GM18508 (cell line): ENCODE data around the gene SLC39A7.

Experiments
- ATAC-seq: cut with Tn5 transposase; IDR thresholded peaks from one replicate; pipeline ENCODE4 v1.9.1; 2021; ENCODE audit warnings: moderate number of reproducible peaks; ENCODE audit not compliant: insufficient read depth, unreplicated experiment

SLC39A7 gene

GRCh38 chr6:33169291-33170175 is 31.1 kb upstream of the SLC39A7 start:
- no peak for ATAC-seq

DNA sequence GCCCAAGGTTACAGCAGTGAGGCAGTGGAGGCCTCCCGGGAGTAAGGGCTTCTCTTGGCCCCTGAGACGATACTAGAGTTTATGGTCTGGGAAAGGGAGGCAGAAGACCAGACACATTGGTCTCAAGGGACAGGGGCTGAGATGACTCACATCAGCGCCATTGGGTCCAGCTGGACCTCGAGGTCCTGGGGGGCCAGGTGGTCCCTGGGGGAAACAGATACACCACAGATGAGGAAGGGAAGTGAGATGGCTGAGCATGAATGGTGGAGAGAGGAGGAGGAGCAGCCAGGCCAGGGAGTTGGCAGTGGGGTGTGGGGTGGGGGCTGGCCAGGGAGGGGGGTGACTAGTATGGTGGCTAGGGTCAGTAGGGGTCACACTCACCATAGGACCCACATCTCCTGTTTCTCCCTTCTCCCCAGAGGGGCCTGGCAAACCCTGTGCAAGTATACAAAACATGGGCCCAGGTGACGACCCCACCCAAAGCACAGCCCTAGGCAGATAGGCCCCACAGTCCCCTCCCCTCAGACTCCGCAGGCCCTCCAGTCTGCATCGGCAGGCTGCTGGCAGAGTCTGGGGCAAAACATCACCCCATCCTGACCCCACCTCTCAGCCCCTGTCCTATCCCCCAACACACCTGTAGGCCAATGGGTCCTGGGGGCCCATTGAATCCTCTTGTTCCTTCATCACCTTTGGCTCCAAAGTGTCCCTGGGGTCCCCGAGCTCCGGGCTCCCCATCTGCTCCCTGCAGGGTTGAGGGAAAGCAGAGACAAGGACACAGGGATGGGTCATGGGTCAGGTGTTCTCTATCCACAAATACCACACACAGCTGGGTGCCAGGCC is 30.3 kb upstream of the SLC39A7 start:
- ATAC-seq = no peak

GRCh38 chr6:33171016-33171879 is 29.4 kb upstream of the SLC39A7 start:
- no peak for ATAC-seq

GRCh38 chr6:33171880-33172687 is 28.6 kb upstream of the SLC39A7 start:
- no peak for ATAC-seq

DNA sequence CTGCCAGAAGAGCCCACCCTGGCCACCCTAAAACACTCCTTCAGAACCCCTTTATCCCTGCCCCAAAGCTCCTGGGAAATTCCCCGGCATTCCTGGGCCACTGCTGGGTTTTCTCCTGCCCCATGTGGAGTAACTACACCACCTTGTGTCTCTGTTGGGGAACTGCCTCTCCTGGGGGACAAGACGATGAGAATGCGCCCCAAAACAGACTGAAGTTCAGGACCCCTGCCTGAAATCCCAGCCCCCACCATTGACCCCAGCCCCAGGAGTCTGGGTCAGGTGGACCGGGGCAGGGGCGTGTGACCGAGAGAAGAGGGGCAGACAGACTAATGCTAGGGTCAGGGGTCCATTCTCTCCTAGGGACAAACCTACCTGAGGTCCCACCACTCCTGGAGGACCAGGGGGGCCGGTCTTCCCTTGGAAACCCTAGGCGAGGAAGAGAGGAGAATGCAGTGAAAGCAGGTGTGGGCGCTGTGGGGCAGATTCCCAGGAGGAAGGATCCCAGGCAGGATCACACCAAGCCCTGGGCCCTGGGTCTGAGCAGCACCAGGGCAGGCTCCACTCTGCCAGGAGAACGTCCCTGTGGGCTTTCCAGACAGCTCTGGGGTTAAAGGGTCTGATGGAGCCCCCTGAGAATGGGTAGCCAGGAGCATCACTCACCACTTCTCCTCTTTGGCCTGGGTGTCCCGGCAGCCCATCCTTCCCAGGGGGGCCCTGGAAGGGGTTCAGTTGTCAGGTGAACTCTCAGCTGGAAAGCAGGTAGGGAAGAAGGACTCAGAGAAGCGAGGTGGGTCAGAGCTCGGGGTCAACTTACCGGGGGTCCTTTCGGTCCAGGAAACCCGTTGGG is 27.8 kb upstream of the SLC39A7 start:
- ATAC-seq = no peak

GRCh38 chr6:33173535-33174180 is 27.0 kb upstream of the SLC39A7 start:
- no peak for ATAC-seq

- no peak for ATAC-seq
Measured at GRCh38 chr6:33174784-33175183, 25.9 kb upstream of the SLC39A7 start.

- ATAC-seq = no peak
Measured at GRCh38 chr6:33175436-33176069, 25.1 kb upstream of the SLC39A7 start.

DNA sequence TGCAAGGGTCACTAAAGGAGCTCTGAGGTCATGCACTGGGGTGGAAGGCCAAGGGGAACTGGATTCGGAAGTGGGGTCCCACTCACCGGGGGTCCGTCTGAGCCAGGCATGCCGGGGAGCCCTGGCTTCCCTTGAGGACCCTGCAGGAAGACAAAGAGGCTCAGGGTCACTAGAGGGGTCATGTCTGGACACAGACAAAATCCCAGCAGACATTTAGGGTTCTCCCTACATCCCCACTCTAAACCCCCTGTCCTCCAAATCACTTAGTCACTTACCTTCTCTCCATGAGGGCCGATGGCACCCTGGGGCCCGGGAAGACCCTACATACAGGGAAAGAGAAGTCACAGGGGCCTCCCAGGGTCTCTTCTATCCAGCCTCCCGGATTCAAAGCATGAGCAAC is 23.8 kb upstream of the SLC39A7 start:
- no peak for ATAC-seq

GRCh38 chr6:33177552-33178446 is 22.9 kb upstream of the SLC39A7 start:
- ATAC-seq = no peak

DNA sequence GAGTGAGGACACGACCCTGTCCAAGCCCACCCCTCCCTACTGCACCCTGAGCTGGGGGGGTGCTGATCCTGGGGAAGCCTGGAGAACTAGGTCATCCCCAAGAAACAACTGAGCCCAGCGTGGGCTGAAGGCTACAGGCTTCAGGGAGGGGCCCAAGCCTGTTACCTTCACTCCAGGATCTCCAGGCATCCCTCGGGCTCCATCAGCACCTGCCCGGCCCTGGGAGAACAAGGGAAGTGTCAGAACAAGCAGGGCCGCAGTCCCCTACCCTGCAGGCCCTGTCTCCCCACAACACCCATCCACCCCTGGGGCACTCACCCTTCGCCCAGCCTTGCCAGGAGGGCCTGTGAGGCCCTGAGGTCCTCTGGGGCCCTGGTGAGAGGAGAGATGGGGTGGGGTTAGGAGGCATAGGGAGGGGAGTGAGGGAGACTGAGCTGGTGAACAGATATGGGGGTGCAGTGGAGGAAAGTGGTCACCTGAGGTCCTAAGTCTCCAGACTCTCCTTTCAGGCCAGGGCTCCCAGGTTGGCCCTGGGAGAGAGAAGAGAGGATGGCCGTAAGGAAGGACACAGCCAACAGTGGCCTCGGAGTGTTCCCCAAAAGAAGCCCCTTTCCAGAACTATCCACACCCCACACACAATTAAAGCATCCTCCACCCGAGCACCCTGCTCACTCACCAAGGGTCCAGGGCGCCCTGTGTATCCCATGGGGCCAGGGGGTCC is 21.8 kb upstream of the SLC39A7 start:
- ATAC-seq = no peak

DNA sequence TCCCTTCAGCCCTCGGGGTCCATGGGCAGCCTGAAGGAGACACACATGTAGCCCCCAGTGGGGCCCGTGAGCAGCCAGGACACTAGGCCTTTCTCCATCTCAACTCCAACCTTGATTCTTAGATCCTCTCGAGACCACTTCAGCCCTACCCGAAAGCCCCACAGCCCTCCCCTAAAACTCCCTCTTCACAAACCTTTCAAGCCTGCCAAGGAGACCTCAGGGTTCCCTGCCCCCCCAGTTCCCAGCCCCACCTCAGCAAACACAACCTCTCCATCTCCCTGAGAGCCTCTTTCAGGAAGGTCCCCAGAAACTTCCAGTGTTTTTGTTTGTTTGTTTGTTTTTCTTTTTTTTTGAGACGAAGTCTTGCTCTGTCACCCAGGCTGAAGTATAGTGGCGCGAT is 19.5 kb upstream of the SLC39A7 start:
- ATAC-seq = no peak

- ATAC-seq = no peak
Measured at GRCh38 chr6:33183071-33183683, 17.5 kb upstream of the SLC39A7 start.

DNA sequence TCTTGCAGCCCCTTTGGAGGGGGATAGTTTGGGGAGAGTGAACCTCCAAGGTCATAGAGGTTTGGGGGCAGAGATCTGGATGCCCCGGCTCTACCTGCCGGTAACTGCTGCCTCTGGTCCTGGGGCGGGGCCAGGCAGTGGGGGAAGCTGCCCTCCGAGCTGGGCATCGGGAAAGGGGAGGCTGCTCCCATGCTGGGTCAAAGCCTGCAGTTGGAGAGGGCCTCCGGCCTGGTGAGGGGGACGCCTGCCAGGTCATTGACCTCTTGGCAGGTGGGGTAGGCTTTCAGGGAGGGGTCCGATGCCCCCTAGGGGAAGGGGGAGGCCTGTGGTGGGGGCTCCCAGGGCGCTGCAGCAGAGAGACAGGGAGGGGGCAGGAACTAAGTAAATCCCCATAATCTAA is 15.5 kb upstream of the SLC39A7 start:
- ATAC-seq = no peak

DNA sequence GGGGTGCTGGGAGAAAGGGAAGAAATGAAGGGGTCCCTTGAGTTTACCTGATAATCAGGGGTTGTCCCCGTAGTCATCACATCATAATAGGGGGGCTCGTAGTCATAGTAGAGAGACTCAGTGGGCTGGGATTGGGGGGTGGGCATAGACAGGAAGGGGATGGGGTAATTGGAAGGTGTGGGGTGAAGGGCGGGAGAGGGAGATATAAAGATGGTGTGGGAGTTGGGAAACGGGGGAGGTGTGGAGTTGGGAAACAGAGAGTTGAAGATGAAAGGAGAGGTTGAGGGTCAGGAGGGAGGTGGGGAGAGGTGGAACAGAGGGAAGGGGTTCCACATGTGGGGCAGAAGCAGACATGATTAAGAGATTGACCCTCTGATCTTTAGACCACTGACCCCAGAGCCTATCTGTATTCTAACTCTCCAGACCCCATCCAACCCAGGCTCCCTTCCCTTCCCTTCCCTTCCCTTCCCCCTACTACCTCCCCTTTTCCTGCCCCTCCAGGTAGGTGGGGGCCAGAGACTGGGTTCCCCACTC is 14.9 kb upstream of the SLC39A7 start:
- ATAC-seq = no peak

DNA sequence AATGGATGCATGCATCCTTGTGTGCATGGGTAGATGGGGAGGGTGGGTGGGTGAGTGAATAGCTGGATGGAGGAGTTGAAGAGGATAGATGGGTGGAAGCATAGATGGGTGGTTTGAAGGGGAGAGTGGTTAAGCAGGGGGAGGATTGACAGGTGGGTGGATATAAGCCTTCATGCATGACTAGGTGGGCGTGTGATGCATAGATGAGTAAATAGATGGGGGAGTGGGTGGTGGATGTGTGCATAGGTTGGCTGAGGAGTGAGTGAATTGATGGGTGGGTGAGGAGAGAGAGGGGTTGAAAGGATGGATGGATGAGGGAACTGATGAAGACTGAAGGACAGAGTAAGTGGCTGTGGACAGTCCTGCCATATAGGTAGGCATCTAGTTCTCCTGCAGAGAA is 12.9 kb upstream of the SLC39A7 start:
- no peak for ATAC-seq
